Measurements from ENCODE around the gene TAF6L. TPM values are rescaled to one million over a fixed set of nuclear protein-coding genes. Genes with fewer than 3 reads are reported as not detected.

TAF6L gene
- total and polyA plus RNA-seq, 2 donors (not counting 3 experiments of a cell fraction or from before 2014, with no cell fraction given) = 28.9 to 33.3 TPM

GRCh38 chr11:62770778-62771143 lies 435 bp upstream of the TAF6L start:
- no peak for FAIRE-seq
- intact Hi-C loops (cut with micrococcal nuclease) (loop anchor here (1.0 to 5.0 kb wide), 5 partner anchors 9 to 112 kb away; partner anchors contain the start of genes HNRNPUL2, POLR2G and SLC3A2), dilution Hi-C loops (cut with MboI; ENCODE audit: extremely low pct_ligation_motif_present, low sequenced_read_pairs) (no loop called here)
- Histone ChIP-seq H3K4me3 (replicated peaks in 1 of 3; ENCODE audit: insufficient read depth in 1 of 3, low read depth in 1 of 3, low read length in 3 of 3) (peak overlapping the region; percentile 2 to 53 (median 34)), H3K4me2 (ENCODE audit: insufficient read depth, low read length) (peak overlapping the region; percentile 82), H3K9ac (replicated peaks; ENCODE audit: extremely low read depth, insufficient read depth, low read length) (peak overlapping the region; percentile 46), H4K20me1 (replicated peaks; ENCODE audit: control insufficient read depth, extremely low read depth, insufficient read depth, low read length) (no peaks in the 10 kb centered on the region), H3K27ac (ENCODE audit: insufficient read depth, low read depth, low read length) (peak overlapping the region; percentile 39), H2AFZ (ENCODE audit: low read depth, low read length) (peak overlapping the region; percentile 89), H3K9me3 (replicated peaks; ENCODE audit: control insufficient read depth, insufficient read depth, low read length) (no peaks in the 10 kb centered on the region), H3K4me1 (ENCODE audit: control insufficient read depth, extremely low read depth, insufficient read depth, low read length) (peaks cover 11% of the 10 kb centered on the region), H3K36me3 (ENCODE audit: control insufficient read depth in 2 of 2, extremely low read depth in 1 of 2, insufficient read depth in 2 of 2, low read length in 2 of 2) (peaks cover 0 to 12% of the 10 kb centered on the region in 2 experiments), H3K9me1 (replicated peaks; ENCODE audit: control insufficient read depth, extremely low read depth, insufficient read depth, low read length) (no peaks in the 10 kb centered on the region), H3K79me2 (ENCODE audit: control insufficient read depth, insufficient read depth, low read length) (peaks cover 2% of the 10 kb centered on the region), H3K27me3 (ENCODE audit: control insufficient read depth in 2 of 2, insufficient read depth in 2 of 2, low read length in 2 of 2) (no peaks in the 10 kb centered on the region)
- TSS peak; percentile 60 for BruUV-seq (replicated peaks)
- POLR2A ChIA-PET = interaction anchor here (0.6 to 2.0 kb wide), 4 partner anchors 9 to 111 kb away, joined by 3 to 18 read pairs (median 7); partner anchors contain the start of genes POLR2G and ZBTB3
- no peak for DNase-seq (ENCODE audit: low read depth, low spot score)
- TF ChIP-seq EZH2 (IDR thresholded peaks at IDR 0.05; ENCODE audit: borderline replicate concordance, low read depth, low read length, severe bottlenecking) (no peak), POLR2A (IDR thresholded peaks at IDR 0.05; ENCODE audit: low read depth, low read length) (no peak), MAX (IDR thresholded peaks at IDR 0.05; ENCODE audit: insufficient read depth, insufficient read length) (no peak), MYC (IDR thresholded peaks at IDR 0.05; ENCODE audit: low read depth, low read length) (no peak)
- CTCF ChIA-PET = interaction anchor here (0.8 to 3.5 kb wide), 6 partner anchors 10 to 376 kb away, joined by 3 to 42 read pairs (median 6); partner anchors contain the start of genes HNRNPUL2, POLR2G, TMEM179B and ZBTB3

GRCh38 chr11:62774407-62774806 lies 3.2 kb downstream of the TAF6L start:
- POLR2A ChIA-PET = interaction anchor here (0.7 to 1.4 kb wide), 2 partner anchors 21 to 230 kb away, joined by 4 to 5 read pairs; partner anchors contain the start of gene ZBTB3
- no peaks in the 10 kb centered on the region for H3K9me1 ChIP-seq (replicated peaks; ENCODE audit: control insufficient read depth, extremely low read depth, insufficient read depth, low read length)

More at GRCh38 chr11:62774407-62774806, 3.2 kb downstream of the TAF6L start:
- Histone ChIP-seq H3K79me2 (ENCODE audit: control insufficient read depth, insufficient read depth, low read length) (peaks cover 2% of the 10 kb centered on the region), H3K9me3 (replicated peaks; ENCODE audit: control insufficient read depth, insufficient read depth, low read length) (no peaks in the 10 kb centered on the region), H3K4me1 (ENCODE audit: control insufficient read depth, extremely low read depth, insufficient read depth, low read length) (peaks cover 11% of the 10 kb centered on the region), H3K27me3 (ENCODE audit: control insufficient read depth in 2 of 2, insufficient read depth in 2 of 2, low read length in 2 of 2) (no peaks in the 10 kb centered on the region), H4K20me1 (replicated peaks; ENCODE audit: control insufficient read depth, extremely low read depth, insufficient read depth, low read length) (no peaks in the 10 kb centered on the region), H3K4me3 (replicated peaks in 1 of 3; ENCODE audit: insufficient read depth in 1 of 3, low read depth in 1 of 3, low read length in 3 of 3) (no peak overlapping the region), H3K9ac (replicated peaks; ENCODE audit: extremely low read depth, insufficient read depth, low read length) (no peak overlapping the region), H2AFZ (ENCODE audit: low read depth, low read length) (no peak overlapping the region), H3K36me3 (ENCODE audit: control insufficient read depth in 2 of 2, extremely low read depth in 1 of 2, insufficient read depth in 2 of 2, low read length in 2 of 2) (peaks cover 0 to 19% of the 10 kb centered on the region in 2 experiments), H3K27ac (ENCODE audit: insufficient read depth, low read depth, low read length) (no peak overlapping the region), H3K4me2 (ENCODE audit: insufficient read depth, low read length) (no peak overlapping the region)
- CTCF ChIA-PET = interaction anchor here (0.7 to 5.2 kb wide), 2 partner anchors 12 to 26 kb away, joined by 4 to 41 read pairs; no protein-coding TSS in a partner anchor
- DNase-seq (ENCODE audit: low read depth, low spot score) (no peak), FAIRE-seq (no peak)
- intact Hi-C loops (cut with micrococcal nuclease) (loop anchor here (5.0 kb wide), 1 partner anchor 108 kb away; the partner anchor contains the start of gene SLC3A2), dilution Hi-C loops (cut with MboI; ENCODE audit: extremely low pct_ligation_motif_present, low sequenced_read_pairs) (no loop called here)
- no peak for TF ChIP-seq EZH2 (IDR thresholded peaks at IDR 0.05; ENCODE audit: borderline replicate concordance, low read depth, low read length, severe bottlenecking)
- no peak for TF ChIP-seq POLR2A (IDR thresholded peaks at IDR 0.05; ENCODE audit: low read depth, low read length)
- TF ChIP-seq MAX (IDR thresholded peaks at IDR 0.05; ENCODE audit: insufficient read depth, insufficient read length) = no peak
- no peak for TF ChIP-seq CTCF (IDR thresholded peaks at IDR 0.05; ENCODE audit: extremely low read depth in 1 of 2, insufficient read depth in 1 of 2, low read depth in 1 of 2, low read length in 2 of 2)
- TF ChIP-seq GATA2 (IDR thresholded peaks at IDR 0.05; ENCODE audit: insufficient read depth, insufficient read length, low read depth, low read length) = no peak
- no peak for TF ChIP-seq FOS (IDR thresholded peaks at IDR 0.05; ENCODE audit: borderline replicate concordance, insufficient read depth, low read length)
- no peak for TF ChIP-seq MYC (IDR thresholded peaks at IDR 0.05; ENCODE audit: low read depth, low read length)
- no peak for TF ChIP-seq JUN (IDR thresholded peaks at IDR 0.05; ENCODE audit: borderline replicate concordance, insufficient read depth, insufficient read length, low read depth)
- TF ChIP-seq POLR2AphosphoS5 (IDR thresholded peaks at IDR 0.05; ENCODE audit: insufficient read depth, low read depth, low read length) = no peak
- BruUV-seq (replicated peaks) = no TSS peak
